Stomach (tissue), 9 donors: Measurements from ENCODE around the gene FLII. TPM values are rescaled to one million over a fixed set of nuclear protein-coding genes. Genes with fewer than 3 reads are reported as not detected.

Experiments used
- DNase-seq, 2 donors: peaks; one replicate each; pipeline versions ENCODE4 v3.0.0 to v3.0.0-alpha.2; 2013 to 2019
- H3K27ac ChIP-seq, 5 donors: fragments of 200-600 bp in 4 of 5; sonication (generic) in 4 of 5; one replicate each; pipeline ENCODE4 v1.5.1; 2013 to 2019; ENCODE audit warnings: mild to moderate bottlenecking in 1 of 5, moderate library complexity in 1 of 5
- H3K27me3 ChIP-seq, 3 donors: fragments of 200-600 bp; sonication (generic); one replicate each; pipeline ENCODE4 v1.5.1; 2017 to 2019; ENCODE audit warnings: mixed run types in 1 of 3
- H3K36me3 ChIP-seq, 4 donors: fragments of 200-600 bp; sonication (generic); 1 replicate in 3 of 4; 2 replicates in 1 of 4; pipeline ENCODE4 v1.5.1; 2016 to 2019
- H3K4me1 ChIP-seq, 4 donors: fragments of 200-600 bp; sonication (generic); one replicate each; pipeline ENCODE4 v1.5.1; 2016 to 2019
- H3K4me3 ChIP-seq, 4 donors: fragments of 200-600 bp; sonication (generic) in 3 of 4; one replicate each; pipeline ENCODE4 v1.5.1; 2016 to 2019; ENCODE audit warnings: mild to moderate bottlenecking in 1 of 4
- H3K9me3 ChIP-seq, 4 donors: fragments of 200-600 bp; sonication (generic); one replicate each; pipeline ENCODE4 v1.5.1; 2016 to 2019
- CTCF ChIP-seq, 7 experiments: fragments of 450-650 bp in 4 of 7; fragments of 200-600 bp in 3 of 7; sonication (generic) in 3 of 7; IDR thresholded peaks; one replicate each; pipeline ENCODE4 v1.5.1; 2016 to 2019; ENCODE audit warnings: antibody characterized with exemption in 7 of 7, control low read depth in 2 of 7, mild to moderate bottlenecking in 1 of 7
- EP300 ChIP-seq: sonication (generic); formaldehyde crosslinking; IDR thresholded peaks from one replicate; pipeline ENCODE4 v1.6.1; 2017; ENCODE audit warnings: antibody characterized with exemption
- POLR2A ChIP-seq, 4 donors: fragments of 450-650 bp; IDR thresholded peaks; one replicate each; pipeline ENCODE4 v1.6.1; 2016; ENCODE audit warnings: antibody characterized with exemption in 4 of 4, control low read depth in 2 of 4, mild to moderate bottlenecking in 1 of 4, moderate library complexity in 1 of 4
- POLR2AphosphoS5 ChIP-seq, 3 donors: sonication (generic); formaldehyde crosslinking; IDR thresholded peaks; one replicate each; pipeline ENCODE4 v1.6.1; 2016; ENCODE audit warnings: antibody characterized with exemption in 3 of 3
- WGBS, 5 donors: extraction: QIAGEN DNeasy Blood & Tissue Kit in 3 of 5; methylation state at CpG; one replicate each; pipeline versions ENCODE4 v1.1.5 to v1.1.7; 2013 to 2018; 5-methylcytosine and 5-hydroxymethylcytosine counted together
- intact Hi-C: fragments of 100-400 bp; cut with DNase I; formaldehyde crosslinking; loops from one replicate; pipeline ENCODE4 v1.15.1; 2023; ENCODE audit warnings: low total_unique reads
- polyA plus RNA-seq, 3 donors: library from polyadenylated mRNA; stranded (reverse); fragments of 200-250 nt; gene quantifications; one replicate each; pipeline ENCODE4 v1.2.3, GENCODE V29; 2013
- total RNA-seq, 5 donors: library from RNA; depleted of rRNA; stranded (reverse); fragments of >200 nt; gene quantifications; one replicate each; pipeline versions ENCODE4 v1.1.0 to v1.2.3, GENCODE V29; 2014 to 2016
- donor health status: healthy with polysubstance abuse.
- donor health status: Bipolar disorder and iron deficiency.
- donor health status: healthy.

The FLII gene
- total and polyA plus RNA-seq, 8 donors: 107 to 677 (median 323) TPM

GRCh38 chr17:18261146-18261515 is 2.6 kb upstream of the FLII start:
- Histone ChIP-seq H3K27me3 (no peaks in the 10 kb centered on the region), H3K9me3 (no peaks in the 10 kb centered on the region), H3K27ac (peak overlapping the region; percentile 94 to 98 (median 95)), H3K36me3 (peaks cover 21 to 40% (median 36%) of the 10 kb centered on the region in 4 donors), H3K4me1 (peaks cover 41 to 61% (median 56%) of the 10 kb centered on the region in 4 donors), H3K4me3 (peak overlapping the region; percentile 84 to 94 (median 92))
- 0 to 4% (median 2%) methylated on average over 9 to 16 of the region's 16 CpGs for WGBS, 5 donors
- DNase-seq: peak; percentile 77 to 84
- intact Hi-C loops: loop anchor here (10.0 kb wide), 1 partner anchor 54 kb away; the partner anchor contains the start of genes SMCR8 and TOP3A
- no peak for TF ChIP-seq CTCF (IDR thresholded peaks at IDR 0.05)
- no peak for TF ChIP-seq POLR2AphosphoS5 (IDR thresholded peaks at IDR 0.05)
- TF ChIP-seq EP300: no peak
- no peak for TF ChIP-seq POLR2A (IDR thresholded peaks at IDR 0.05)

- H3K4me3 ChIP-seq: peak within 1 kb of the TSS; percentile 84 to 94 (median 92)
- H3K27me3 ChIP-seq: no peaks in the 10 kb centered on the region
- H3K9me3 ChIP-seq: no peaks in the 10 kb centered on the region
- TF ChIP-seq POLR2AphosphoS5 (IDR thresholded peaks at IDR 0.05): peak; percentile 40 to 63 (median 58)
- TF ChIP-seq CTCF (IDR thresholded peaks at IDR 0.05): no peak
- DNase-seq: peak; percentile 97 to 98
- peaks cover 21 to 40% (median 38%) of the 10 kb centered on the region in 4 donors for H3K36me3 ChIP-seq
- H3K27ac ChIP-seq: peak within 1 kb of the TSS; percentile 94 to 98 (median 95)
- 0 to 2% (median 0%) methylated on average over 32 to 72 of the region's 72 CpGs for WGBS, 5 donors
- peaks cover 41 to 62% (median 59%) of the 10 kb centered on the region in 4 donors for H3K4me1 ChIP-seq
- intact Hi-C loops: loop anchor here (10.0 kb wide), 1 partner anchor 54 kb away; the partner anchor contains the start of genes SMCR8 and TOP3A
Observed at GRCh38 chr17:18260332-18261145, 2.0 kb upstream of the FLII start, which contains the start of gene MIEF2. Gene MIEF2, plus strand, starts transcription at chr17:18260662. Its CDS starts 2,059 bp downstream, at chr17:18262721.

- 59 to 62% (median 60%) methylated on average over 20 to 22 of the region's 22 CpGs for WGBS, 5 donors
- peak overlapping the region; percentile 84 to 94 (median 92) for H3K4me3 ChIP-seq
- no peaks in the 10 kb centered on the region for H3K9me3 ChIP-seq
- H3K36me3 ChIP-seq: peaks cover 19 to 40% (median 38%) of the 10 kb centered on the region in 4 donors
- H3K27ac ChIP-seq: peak overlapping the region; percentile 9 to 98 (median 95)
- H3K4me1 ChIP-seq: peaks cover 41 to 62% (median 59%) of the 10 kb centered on the region in 4 donors
- H3K27me3 ChIP-seq: no peaks in the 10 kb centered on the region
- intact Hi-C loops: loop anchor here (10.0 kb wide), 1 partner anchor 55 kb away; the partner anchor contains the start of genes SMCR8 and TOP3A
- TF ChIP-seq POLR2AphosphoS5 (IDR thresholded peaks at IDR 0.05) (no peak), CTCF (IDR thresholded peaks at IDR 0.05) (no peak), EP300 (no peak), POLR2A (IDR thresholded peaks at IDR 0.05) (no peak)
- DNase-seq: no peak
Observed at GRCh38 chr17:18259621-18260331, 1.2 kb upstream of the FLII start.

GRCh38 chr17:18257982-18258355 is 569 bp downstream of the FLII start:
- no peaks in the 10 kb centered on the region for H3K27me3 ChIP-seq
- no peaks in the 10 kb centered on the region for H3K9me3 ChIP-seq
- peaks cover 23 to 40% (median 38%) of the 10 kb centered on the region in 4 donors for H3K36me3 ChIP-seq
- H3K27ac ChIP-seq: peak overlapping the region; percentile 94 to 98 (median 97)
- DNase-seq: peak; percentile 74 to 75
- 0 to 3% (median 1%) methylated on average over 7 to 16 of the region's 16 CpGs for WGBS, 5 donors
- intact Hi-C loops: no loop called here
- peaks cover 41 to 61% (median 57%) of the 10 kb centered on the region in 4 donors for H3K4me1 ChIP-seq
- TF ChIP-seq EP300: no peak
- TF ChIP-seq POLR2AphosphoS5 (IDR thresholded peaks at IDR 0.05): peak in 2 of 3 donors; percentile 18 to 31
- peak overlapping the region; percentile 79 to 99 (median 80) for H3K4me3 ChIP-seq
